Measurements from ENCODE around the gene TCF19. TPM values are rescaled to one million over a fixed set of nuclear protein-coding genes. Genes with fewer than 3 reads are reported as not detected.
"Not testable (repeated sequence)": the region's sequence is repeated elsewhere in the genome, so short reads cannot be mapped to it uniquely, and the experiment has no call there.

Gene TCF19
- total and polyA plus RNA-seq, 2 donors (not counting 1 experiment from before 2014, with no cell fraction given) = 10.0 to 10.4 TPM

DNA sequence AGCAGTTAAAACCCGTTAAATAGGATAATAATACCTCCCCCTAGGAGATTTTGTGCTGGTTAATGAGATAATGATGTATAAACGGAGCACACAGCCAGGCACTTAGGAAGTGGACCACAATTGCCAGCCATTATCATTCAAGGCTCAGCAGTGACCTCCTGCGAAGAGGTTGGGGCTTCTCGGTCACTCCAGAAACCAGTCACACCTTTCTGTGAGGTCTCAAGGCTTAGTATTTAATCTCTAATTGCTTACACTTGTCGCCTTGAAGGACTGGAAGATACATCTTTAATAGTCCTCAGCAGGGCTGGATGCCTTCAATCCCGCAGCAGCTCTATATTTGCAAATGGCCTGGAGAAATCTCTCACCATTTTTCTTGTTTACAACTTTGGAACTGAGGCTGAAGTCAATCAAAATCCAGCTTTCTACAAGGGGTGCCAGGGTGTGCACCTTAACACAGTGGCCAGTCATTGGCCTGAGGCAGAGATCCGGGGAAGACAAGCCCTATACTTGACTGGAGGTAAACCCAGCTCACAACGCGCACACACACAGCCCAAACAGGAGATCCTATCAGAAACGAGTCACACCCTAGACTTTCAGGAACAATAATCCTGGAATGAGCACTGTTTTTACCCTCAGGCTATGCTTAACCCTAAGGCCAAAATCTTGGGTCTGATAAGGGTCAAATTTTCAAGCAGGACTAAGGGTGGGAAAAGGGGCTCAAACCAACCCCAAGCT lies 10.9 kb downstream of the TCF19 start:
- Mint-ChIP-seq H3K9me3 (ENCODE audit: insufficient read depth) (no peaks in the 10 kb centered on the region), H3K4me3 (no peak overlapping the region), H3K27ac (no peak overlapping the region), H3K4me1 (peaks cover 10% of the 10 kb centered on the region), H3K27me3 (no peaks in the 10 kb centered on the region)
- Histone ChIP-seq H3K79me2 (ENCODE audit: control insufficient read depth, insufficient read depth, low read length) (no peaks in the 10 kb centered on the region), H3K4me1 (ENCODE audit: control insufficient read depth in 2 of 2, insufficient read depth in 2 of 2, low read length in 2 of 2) (peaks cover 0 to 11% of the 10 kb centered on the region in 2 donors), H3K9ac (ENCODE audit: low read length) (no peak overlapping the region), H3K27me3 (replicated peaks in 1 of 4; ENCODE audit: control extremely low read depth in 1 of 4, control insufficient read depth in 3 of 4, insufficient read depth in 4 of 4, low read length in 3 of 4) (no peaks in the 10 kb centered on the region), H2AFZ (ENCODE audit: insufficient read depth, low read depth, low read length, poor library complexity, severe bottlenecking) (no peak overlapping the region), H3K27ac (ENCODE audit: low read length in 2 of 2) (no peak overlapping the region), H3K4me2 (replicated peaks; ENCODE audit: low read depth, low read length, poor library complexity, severe bottlenecking) (no peak overlapping the region), H4K20me1 (ENCODE audit: control insufficient read depth, insufficient read depth, low read length, poor library complexity, severe bottlenecking) (no peaks in the 10 kb centered on the region), H3K4me3 (ENCODE audit: control extremely low read depth in 1 of 5, extremely low read depth in 1 of 5, insufficient read depth in 1 of 5, low read depth in 2 of 5, low read length in 4 of 5) (no peak overlapping the region), H3K9me3 (ENCODE audit: control extremely low read depth in 1 of 3, control insufficient read depth in 2 of 3, insufficient read depth in 1 of 3, low read length in 2 of 3) (no peaks in the 10 kb centered on the region), H3K36me3 (replicated peaks in 1 of 2; ENCODE audit: control extremely low read depth in 1 of 2, control insufficient read depth in 1 of 2, extremely low read depth in 1 of 2, insufficient read depth in 2 of 2, low read length in 1 of 2) (no peaks in the 10 kb centered on the region)
- intact Hi-C loops (cut with micrococcal nuclease) = no loop called here
- ChIA-PET POLR2A (no interaction called here), CTCF (interaction anchor here (1.0 to 1.5 kb wide), 3 partner anchors 23 to 275 kb away, joined by 3 read pairs; no protein-coding TSS in a partner anchor)
- no peak for DNase-seq
- TF ChIP-seq, protein P1, sequence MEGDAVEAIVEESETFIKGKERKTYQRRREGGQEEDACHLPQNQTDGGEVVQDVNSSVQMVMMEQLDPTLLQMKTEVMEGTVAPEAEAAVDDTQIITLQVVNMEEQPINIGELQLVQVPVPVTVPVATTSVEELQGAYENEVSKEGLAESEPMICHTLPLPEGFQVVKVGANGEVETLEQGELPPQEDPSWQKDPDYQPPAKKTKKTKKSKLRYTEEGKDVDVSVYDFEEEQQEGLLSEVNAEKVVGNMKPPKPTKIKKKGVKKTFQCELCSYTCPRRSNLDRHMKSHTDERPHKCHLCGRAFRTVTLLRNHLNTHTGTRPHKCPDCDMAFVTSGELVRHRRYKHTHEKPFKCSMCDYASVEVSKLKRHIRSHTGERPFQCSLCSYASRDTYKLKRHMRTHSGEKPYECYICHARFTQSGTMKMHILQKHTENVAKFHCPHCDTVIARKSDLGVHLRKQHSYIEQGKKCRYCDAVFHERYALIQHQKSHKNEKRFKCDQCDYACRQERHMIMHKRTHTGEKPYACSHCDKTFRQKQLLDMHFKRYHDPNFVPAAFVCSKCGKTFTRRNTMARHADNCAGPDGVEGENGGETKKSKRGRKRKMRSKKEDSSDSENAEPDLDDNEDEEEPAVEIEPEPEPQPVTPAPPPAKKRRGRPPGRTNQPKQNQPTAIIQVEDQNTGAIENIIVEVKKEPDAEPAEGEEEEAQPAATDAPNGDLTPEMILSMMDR (IDR thresholded peaks at IDR 0.05) = no peak
- no peak for TF ChIP-seq EZH2 (IDR thresholded peaks at IDR 0.05; ENCODE audit: borderline replicate concordance, insufficient read depth, low read depth, low read length, poor library complexity, severe bottlenecking)
- WGBS (ENCODE audit: insufficient coverage) = 96% methylated on average over 7 of the region's 10 CpGs
- no peak for ATAC-seq (ENCODE audit: low read depth)

DNA sequence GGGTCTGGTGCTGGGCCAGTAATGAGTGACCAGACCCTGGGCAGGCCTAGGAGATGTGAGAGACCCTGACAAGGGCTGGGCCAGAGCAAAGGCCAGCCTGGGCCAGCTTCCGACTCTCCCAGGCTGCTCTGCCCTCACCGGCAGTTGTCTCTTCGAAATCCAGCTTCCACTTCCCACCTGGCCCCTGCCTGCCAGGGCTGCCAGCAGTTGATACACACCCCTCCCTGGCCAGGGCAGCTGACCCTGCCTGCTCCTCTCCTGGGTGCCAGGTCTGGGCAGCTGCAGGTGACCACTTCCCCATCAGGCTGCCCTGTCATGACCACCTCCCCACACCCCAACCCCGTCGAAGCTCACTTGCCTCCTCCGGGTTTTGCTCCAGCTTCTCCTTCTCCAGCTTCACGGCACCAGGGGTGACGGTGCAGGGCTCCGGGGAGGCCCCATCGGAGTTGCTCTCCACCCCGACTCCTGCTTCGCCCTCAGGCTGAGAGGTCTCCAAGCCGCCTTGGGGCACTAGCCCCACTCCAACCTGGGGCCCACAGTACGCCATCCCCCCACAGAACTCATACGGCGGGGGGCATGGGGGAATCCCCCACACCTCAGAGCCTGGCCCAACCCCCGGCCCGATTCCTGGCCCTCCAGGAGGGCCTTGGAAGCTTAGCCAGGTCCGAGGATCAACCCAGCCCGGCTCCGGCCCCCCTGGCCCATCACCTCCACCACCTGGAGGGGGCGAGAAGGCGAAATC lies 11.6 kb downstream of the TCF19 start:
- CTCF ChIA-PET = interaction anchor here (1.0 to 1.5 kb wide), 3 partner anchors 22 to 275 kb away, joined by 3 read pairs; no protein-coding TSS in a partner anchor
- 89% methylated on average over 12 of the region's 23 CpGs for WGBS (ENCODE audit: insufficient coverage)
- POLR2A ChIA-PET; ATAC-seq (ENCODE audit: low read depth); H3K4me3 Mint-ChIP-seq; H3K79me2 ChIP-seq (ENCODE audit: control insufficient read depth, insufficient read depth, low read length); H3K4me1 ChIP-seq (ENCODE audit: control insufficient read depth in 2 of 2, insufficient read depth in 2 of 2, low read length in 2 of 2); H3K27ac Mint-ChIP-seq; H3K4me1 Mint-ChIP-seq; DNase-seq; intact Hi-C loops (cut with micrococcal nuclease); H3K27me3 ChIP-seq (replicated peaks in 1 of 4; ENCODE audit: control extremely low read depth in 1 of 4, control insufficient read depth in 3 of 4, insufficient read depth in 4 of 4, low read length in 3 of 4); H3K36me3 ChIP-seq (replicated peaks in 1 of 2; ENCODE audit: control extremely low read depth in 1 of 2, control insufficient read depth in 1 of 2, extremely low read depth in 1 of 2, insufficient read depth in 2 of 2, low read length in 1 of 2); H3K4me3 ChIP-seq (ENCODE audit: control extremely low read depth in 1 of 5, extremely low read depth in 1 of 5, insufficient read depth in 1 of 5, low read depth in 2 of 5, low read length in 4 of 5); H3K9me3 ChIP-seq (ENCODE audit: control extremely low read depth in 1 of 3, control insufficient read depth in 2 of 3, insufficient read depth in 1 of 3, low read length in 2 of 3); H3K27me3 Mint-ChIP-seq; H2AFZ ChIP-seq (ENCODE audit: insufficient read depth, low read depth, low read length, poor library complexity, severe bottlenecking); H3K9me3 Mint-ChIP-seq (ENCODE audit: insufficient read depth); H4K20me1 ChIP-seq (ENCODE audit: control insufficient read depth, insufficient read depth, low read length, poor library complexity, severe bottlenecking); H3K4me2 ChIP-seq (replicated peaks; ENCODE audit: low read depth, low read length, poor library complexity, severe bottlenecking); H3K27ac ChIP-seq (ENCODE audit: low read length in 2 of 2); H3K9ac ChIP-seq (ENCODE audit: low read length): not testable (repeated sequence)
